Transverse colon (tissue), 4 donors: ENCODE results near the gene TMEM214. TPM values are rescaled to one million over a fixed set of nuclear protein-coding genes. Genes with fewer than 3 reads are reported as not detected.

Source experiments
- DNase-seq: peaks from one replicate; pipeline ENCODE4 v3.0.0-alpha.2; 2019
- H3K27ac ChIP-seq, 4 donors: fragments of 200-600 bp; sonication (generic); 2 replicates each; pipeline ENCODE4 v1.5.1; 2016 to 2018; ENCODE audit warnings: inconsistent platforms in 4 of 4
- H3K27me3 ChIP-seq: fragments of 200-600 bp; sonication (generic); 2 replicates; pipeline ENCODE4 v1.5.1; 2017; ENCODE audit warnings: inconsistent platforms
- H3K36me3 ChIP-seq, 4 donors: fragments of 200-600 bp; sonication (generic); 2 replicates each; pipeline ENCODE4 v1.5.1; 2017 to 2019; ENCODE audit warnings: inconsistent platforms in 4 of 4
- H3K4me1 ChIP-seq, 4 donors: fragments of 200-600 bp; sonication (generic); 2 replicates each; pipeline ENCODE4 v1.5.1; 2017 to 2020; ENCODE audit warnings: inconsistent platforms in 4 of 4
- H3K4me3 ChIP-seq, 4 donors: fragments of 200-600 bp; sonication (generic); 1 replicate in 1 of 4; 2 replicates in 3 of 4; pipeline versions ENCODE4 v1.5.1 to v1.6.1; 2017 to 2019; ENCODE audit warnings: inconsistent platforms in 4 of 4
- H3K9me3 ChIP-seq, 2 donors: fragments of 200-600 bp; sonication (generic); 2 replicates each; pipeline ENCODE4 v1.5.1; 2017 to 2019; ENCODE audit warnings: inconsistent platforms in 2 of 2
- CTCF ChIP-seq, 5 experiments: fragments of 200-600 bp in 3 of 5; fragments of 450-650 bp in 2 of 5; sonication (generic) in 3 of 5; IDR thresholded peaks; 1 replicate in 2 of 5; 2 replicates in 3 of 5; pipeline ENCODE4 v1.5.1; 2016 to 2017; ENCODE audit warnings: antibody characterized with exemption in 5 of 5, inconsistent platforms in 3 of 5, mild to moderate bottlenecking in 2 of 5, moderate library complexity in 1 of 5
- EP300 ChIP-seq: sonication (generic); formaldehyde crosslinking; IDR thresholded peaks from one replicate; pipeline ENCODE4 v1.6.1; 2017; ENCODE audit warnings: antibody characterized with exemption, low read depth
- POLR2A ChIP-seq: fragments of 450-650 bp; IDR thresholded peaks from one replicate; pipeline ENCODE4 v1.6.1; 2016; ENCODE audit warnings: antibody characterized with exemption, mild to moderate bottlenecking, moderate library complexity
- POLR2AphosphoS5 ChIP-seq, 3 donors: sonication (generic); formaldehyde crosslinking; IDR thresholded peaks; one replicate each; pipeline ENCODE4 v1.6.1; 2016; ENCODE audit warnings: antibody characterized with exemption in 3 of 3
- WGBS, 2 donors: methylation state at CpG; one replicate each; pipeline ENCODE4 v1.1.5; 2018; ENCODE audit warnings: low coverage in 1 of 2; 5-methylcytosine and 5-hydroxymethylcytosine counted together
- in situ Hi-C, 4 donors: fragments of 200-750 bp; cut with MboI; loops; one replicate each; pipeline versions ENCODE4 v1.15.0 to v1.15.1; 2017; ENCODE audit warnings: low sequenced_read_pairs in 3 of 4, low pct_ligation_motif_present in 1 of 4, low pct_unique_long_range_greater_than_20kb in 1 of 4
- intact Hi-C: fragments of 100-400 bp; cut with DNase I; formaldehyde crosslinking; loops from one replicate; pipeline ENCODE4 v1.15.1; 2023; ENCODE audit warnings: low total_unique reads
- total RNA-seq, 4 donors: library from RNA; depleted of rRNA; stranded (reverse); fragments of >200 nt; gene quantifications; one replicate each; pipeline ENCODE4 v1.1.0, GENCODE V29; 2016

TMEM214 gene
- total RNA-seq, 4 donors from 2014 or later, result 51.2 to 179 (median 127) TPM

DNA sequence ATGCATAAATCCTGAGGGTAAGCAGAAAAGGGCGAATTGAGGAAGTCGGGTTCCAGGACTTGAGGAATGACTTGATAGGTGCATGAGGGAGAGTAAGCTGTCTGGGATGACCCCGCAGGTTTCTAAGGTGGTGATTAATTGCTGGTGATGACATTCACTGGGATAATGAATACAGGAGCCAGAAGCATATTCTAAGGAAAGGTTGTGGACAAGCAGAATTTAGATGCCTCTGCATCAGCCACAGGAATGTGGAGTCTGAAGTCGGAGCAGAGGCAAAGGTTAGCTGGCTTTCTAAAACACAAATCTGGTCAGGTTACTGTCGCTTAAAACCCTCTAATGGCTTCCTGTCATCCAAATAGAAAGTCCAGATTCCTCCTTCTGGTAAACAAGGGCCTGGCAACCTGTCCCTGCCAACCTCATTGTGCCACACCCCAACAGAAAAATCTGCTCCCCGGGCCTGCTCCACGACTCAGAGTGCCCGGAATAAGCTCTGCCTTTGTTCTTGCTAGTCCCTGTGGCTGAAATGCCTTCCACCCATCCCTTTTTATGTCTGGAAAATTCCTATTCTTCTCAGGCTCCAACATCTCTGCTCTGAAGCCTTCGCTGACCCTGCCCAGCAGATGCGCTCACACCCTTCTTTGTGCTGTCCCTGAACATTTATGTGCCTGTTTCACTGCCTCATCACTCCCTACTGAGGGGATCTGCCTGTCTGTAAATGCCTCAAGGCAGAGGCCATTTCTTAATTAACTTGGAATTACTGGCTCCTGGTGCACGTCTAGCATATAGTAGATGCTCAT lies 11.3 kb upstream of the TMEM214 start:
- no peaks in the 10 kb centered on the region for H3K27me3 ChIP-seq
- H3K9me3 ChIP-seq, result no peaks in the 10 kb centered on the region
- peaks cover 17 to 37% (median 33%) of the 10 kb centered on the region in 4 donors for H3K4me1 ChIP-seq
- intact Hi-C loops (loop anchor here (5.0 kb wide), 1 partner anchor 1124 kb away; no protein-coding TSS in a partner anchor), in situ Hi-C loops (no loop called here)
- TF ChIP-seq CTCF (IDR thresholded peaks at IDR 0.05), result no peak
- no peak for TF ChIP-seq EP300
- TF ChIP-seq POLR2AphosphoS5 (IDR thresholded peaks at IDR 0.05), result peak in 1 of 3 donors; percentile 15
- TF ChIP-seq POLR2A, result no peak
- peak overlapping the region; percentile 64 to 80 (median 75) for H3K27ac ChIP-seq
- H3K4me3 ChIP-seq, result no peak overlapping the region
- H3K36me3 ChIP-seq, result no peaks in the 10 kb centered on the region
- 53 to 58% methylated on average over 3 to 11 of the region's 11 CpGs for WGBS, 2 donors
- peak; percentile 77 for DNase-seq

- DNase-seq, result no peak
- intact Hi-C loops (loop anchor here (5.0 kb wide), 1 partner anchor 1126 kb away; no protein-coding TSS in a partner anchor), in situ Hi-C loops (no loop called here)
- Histone ChIP-seq H3K27me3 (no peaks in the 10 kb centered on the region), H3K36me3 (no peaks in the 10 kb centered on the region), H3K4me3 (no peak overlapping the region), H3K9me3 (no peaks in the 10 kb centered on the region), H3K27ac (no peak overlapping the region), H3K4me1 (peaks cover 17 to 31% (median 27%) of the 10 kb centered on the region in 4 donors)
- 95% methylated on average over 7 of the region's 7 CpGs; no CpG with 5 or more reads in 1 of the 2 donors for WGBS, 2 donors
- TF ChIP-seq POLR2AphosphoS5 (IDR thresholded peaks at IDR 0.05) (no peak), CTCF (IDR thresholded peaks at IDR 0.05) (no peak), EP300 (no peak), POLR2A (no peak)
Measured at GRCh38 chr2:27023740-27024139, 9.0 kb upstream of the TMEM214 start.

- no peaks in the 10 kb centered on the region for H3K9me3 ChIP-seq
- H3K4me1 ChIP-seq, result peaks cover 17 to 30% (median 27%) of the 10 kb centered on the region in 4 donors
- WGBS, 2 donors, result 60 to 86% methylated on average over 1 to 18 of the region's 18 CpGs
- no peaks in the 10 kb centered on the region for H3K36me3 ChIP-seq
- no peaks in the 10 kb centered on the region for H3K27me3 ChIP-seq
- H3K4me3 ChIP-seq, result no peak overlapping the region
- TF ChIP-seq POLR2A (no peak), POLR2AphosphoS5 (IDR thresholded peaks at IDR 0.05) (no peak), EP300 (no peak), CTCF (IDR thresholded peaks at IDR 0.05) (no peak)
- in situ Hi-C loops, result no loop called here
- no peak overlapping the region for H3K27ac ChIP-seq
- DNase-seq, result no peak
- intact Hi-C loops, result loop anchor here (5.0 kb wide), 1 partner anchor 1127 kb away; no protein-coding TSS in a partner anchor
Measured at GRCh38 chr2:27024188-27024587, 8.6 kb upstream of the TMEM214 start.

DNA sequence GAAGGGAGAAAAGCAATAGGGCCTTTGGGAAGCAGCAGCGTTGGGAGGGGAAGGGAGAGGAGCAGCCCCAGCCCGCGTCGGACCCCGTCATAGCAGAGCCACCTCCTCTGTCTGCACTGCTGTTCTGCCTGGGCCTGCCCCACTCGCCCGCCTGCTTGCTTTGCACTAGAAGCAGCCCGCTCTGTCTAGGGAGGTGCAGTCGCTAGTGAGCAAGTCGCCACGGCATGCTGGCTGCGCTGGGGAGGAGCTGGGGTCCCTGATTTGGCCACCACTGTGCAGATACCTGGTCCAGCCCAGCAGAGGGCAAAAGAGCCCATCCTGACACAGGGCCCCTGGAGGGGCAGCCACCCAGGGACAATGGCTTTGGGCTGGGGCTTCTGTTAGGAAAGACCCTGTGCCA lies 8.0 kb upstream of the TMEM214 start:
- 88 to 100% methylated on average over 1 to 12 of the region's 12 CpGs for WGBS, 2 donors
- Histone ChIP-seq H3K27ac (no peak overlapping the region), H3K4me3 (no peak overlapping the region), H3K4me1 (peaks cover 12 to 24% (median 23%) of the 10 kb centered on the region in 4 donors), H3K36me3 (no peaks in the 10 kb centered on the region), H3K27me3 (no peaks in the 10 kb centered on the region), H3K9me3 (no peaks in the 10 kb centered on the region)
- TF ChIP-seq POLR2AphosphoS5 (IDR thresholded peaks at IDR 0.05) (no peak), POLR2A (no peak), EP300 (no peak), CTCF (IDR thresholded peaks at IDR 0.05) (no peak)
- no peak for DNase-seq
- intact Hi-C loops, result loop anchor here (5.0 kb wide), 1 partner anchor 1128 kb away; no protein-coding TSS in a partner anchor
- in situ Hi-C loops, result no loop called here
